GM15510 (cell line): Measurements from ENCODE around the gene ZNF320.
A peak's percentile ranks its signal among the peaks of the same experiment; 100 is the strongest.

Experiments
- POLR2A ChIP-seq: IDR thresholded peaks from 3 replicates; pipeline ENCODE4 v1.6.1; 2011; ENCODE audit warnings: borderline replicate concordance; ENCODE audit not compliant: insufficient read length; ENCODE audit errors: extremely low read depth

ZNF320 gene

DNA sequence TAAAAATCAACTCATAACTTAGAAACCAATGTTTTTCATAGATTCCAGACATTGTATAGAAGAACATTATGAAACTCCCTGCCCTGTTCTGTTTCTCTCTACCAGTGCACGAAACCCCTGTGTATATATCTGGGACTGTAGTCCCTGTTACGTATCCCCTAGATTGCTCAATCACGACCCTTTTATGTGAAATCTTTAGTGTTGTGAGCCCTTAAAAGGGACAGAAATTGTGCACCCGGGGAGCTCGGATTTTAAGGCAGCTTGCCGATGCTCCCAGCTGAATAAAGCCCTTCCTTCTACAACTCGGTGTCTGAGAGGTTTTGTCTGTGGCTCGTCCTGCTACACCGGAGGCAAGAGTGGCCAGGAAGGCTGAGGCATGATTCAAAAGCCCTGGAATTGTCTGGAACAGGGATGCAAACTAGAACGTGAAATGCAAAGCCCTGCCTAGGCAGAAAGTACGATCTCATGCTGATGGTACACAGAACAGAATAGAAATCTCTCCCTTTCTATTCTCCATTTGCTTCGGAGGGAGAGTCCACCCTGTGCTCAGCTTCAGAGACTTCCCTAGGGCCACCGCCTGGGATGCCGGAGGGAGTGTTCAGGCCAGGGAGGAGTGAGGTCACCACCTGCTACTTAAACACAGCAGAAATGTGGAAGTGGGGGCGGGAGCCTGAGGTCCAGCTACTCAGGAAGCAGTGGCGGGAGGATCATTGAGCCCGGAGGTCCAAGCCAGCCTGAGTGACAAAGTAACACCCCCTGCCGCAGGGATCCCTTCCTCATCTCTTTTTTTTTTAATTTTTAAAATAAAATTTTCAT, 26.6 kb upstream of the ZNF320 start:
- no peak for TF ChIP-seq POLR2A

DNA sequence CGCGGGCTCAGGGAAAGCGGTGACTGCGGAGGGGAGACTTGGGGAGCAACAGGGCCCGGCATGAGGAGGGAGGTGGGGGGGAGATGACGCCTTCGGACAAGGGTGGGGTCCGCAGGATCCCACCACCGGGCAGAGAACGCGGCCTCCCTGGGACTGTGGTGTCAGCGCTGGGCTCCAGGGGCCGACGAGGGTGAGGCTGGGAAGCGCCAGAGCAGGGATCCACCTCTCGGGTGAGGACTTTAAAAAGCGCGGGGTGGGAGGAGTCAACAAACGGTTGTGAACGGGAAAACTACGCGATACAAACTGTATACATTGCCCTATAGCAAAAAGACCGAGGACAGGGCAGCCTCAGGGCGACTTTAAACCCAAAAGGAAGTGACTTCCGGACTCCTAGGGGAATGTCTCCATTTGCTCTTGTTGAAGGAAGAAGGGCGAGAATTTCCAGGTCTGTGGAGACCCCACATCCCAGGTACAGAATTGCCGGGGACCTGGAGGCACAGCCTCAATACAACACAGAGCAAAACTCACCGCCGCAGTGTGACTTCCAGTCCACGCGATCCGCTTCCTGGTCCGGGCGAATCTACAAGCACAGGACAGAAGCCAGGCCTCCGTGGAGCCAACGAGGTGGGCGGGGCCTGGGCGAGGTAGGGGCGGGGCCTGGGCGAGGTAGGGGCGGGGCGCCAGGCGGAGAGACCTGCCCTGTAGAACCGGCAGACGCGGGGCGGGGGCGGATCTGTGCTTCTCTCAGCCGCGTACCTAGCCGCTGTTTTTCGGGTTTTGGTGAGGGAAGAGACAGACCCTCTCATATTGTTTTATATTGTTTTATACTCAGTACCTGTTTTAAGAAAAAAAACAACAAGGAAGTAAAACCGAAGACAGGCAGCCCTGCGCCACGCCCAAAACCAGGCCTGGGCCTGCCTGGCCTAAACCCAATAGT, 25.7 kb upstream of the ZNF320 start, which contains the start of gene ZNF888:
Gene ZNF888, minus strand, starts transcription at position 588 of the 937 bp plus-strand sequence. CDS start 5,555 bp downstream, outside the sequence.
- peak; percentile 70 for TF ChIP-seq POLR2A

DNA sequence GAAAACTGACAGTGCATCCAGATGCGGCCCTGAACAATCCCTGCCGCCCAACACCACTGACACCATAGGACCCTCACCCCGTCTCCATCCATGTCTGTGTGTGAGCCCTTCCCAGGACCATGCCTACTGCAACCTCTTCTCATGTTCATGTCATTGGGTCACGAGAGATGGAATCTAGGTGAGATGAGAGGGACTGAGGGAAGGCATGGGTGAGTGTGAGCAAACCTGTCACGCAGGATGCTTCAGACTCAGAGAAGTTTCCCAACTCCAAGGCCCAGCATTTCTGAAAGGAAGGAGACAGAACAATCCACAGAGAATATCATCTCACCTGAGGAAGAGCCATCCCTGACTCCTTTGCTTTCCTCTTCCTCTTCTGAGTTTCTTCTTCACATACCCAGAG, 20.1 kb upstream of the ZNF320 start:
- no peak for TF ChIP-seq POLR2A

DNA sequence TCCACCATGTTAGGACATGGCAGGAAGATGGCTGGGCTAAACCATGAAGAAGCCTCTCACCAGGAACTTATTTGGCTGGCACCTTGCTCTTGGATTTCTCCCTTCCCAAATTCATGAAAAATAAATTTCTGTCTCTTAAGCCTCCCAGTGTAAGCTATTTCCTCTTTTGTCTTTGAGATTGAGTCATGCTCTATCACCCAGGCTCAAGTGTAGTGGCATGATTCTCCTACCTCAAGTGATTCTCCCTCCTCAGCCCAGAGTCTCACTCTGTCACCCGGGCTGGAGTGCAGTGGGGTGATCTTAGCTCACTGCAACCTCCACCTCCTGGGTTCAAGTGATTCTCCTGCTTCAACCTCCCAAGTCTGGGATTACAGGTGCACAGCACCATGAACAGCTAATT, 13.2 kb upstream of the ZNF320 start:
- no peak for TF ChIP-seq POLR2A

DNA sequence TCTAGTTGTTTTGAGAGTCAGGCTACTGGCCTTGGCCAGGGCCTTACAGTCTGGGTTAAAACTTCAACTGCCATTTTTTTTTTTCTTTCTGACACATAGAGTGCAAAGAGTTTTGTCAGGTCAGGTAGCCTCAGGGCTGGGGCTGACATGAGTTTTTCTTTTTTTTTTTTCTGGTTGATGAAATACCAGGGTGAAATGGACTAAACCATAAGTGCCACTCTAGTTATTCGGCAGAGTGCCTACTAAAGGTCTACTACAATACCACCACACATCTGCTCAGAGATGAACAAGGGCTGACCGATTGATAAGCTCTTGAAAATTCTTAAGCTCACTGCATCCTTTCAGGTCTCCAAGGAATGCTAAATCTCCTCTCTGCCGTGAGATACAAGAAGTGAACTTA, 4.4 kb upstream of the ZNF320 start:
- no peak for TF ChIP-seq POLR2A

DNA sequence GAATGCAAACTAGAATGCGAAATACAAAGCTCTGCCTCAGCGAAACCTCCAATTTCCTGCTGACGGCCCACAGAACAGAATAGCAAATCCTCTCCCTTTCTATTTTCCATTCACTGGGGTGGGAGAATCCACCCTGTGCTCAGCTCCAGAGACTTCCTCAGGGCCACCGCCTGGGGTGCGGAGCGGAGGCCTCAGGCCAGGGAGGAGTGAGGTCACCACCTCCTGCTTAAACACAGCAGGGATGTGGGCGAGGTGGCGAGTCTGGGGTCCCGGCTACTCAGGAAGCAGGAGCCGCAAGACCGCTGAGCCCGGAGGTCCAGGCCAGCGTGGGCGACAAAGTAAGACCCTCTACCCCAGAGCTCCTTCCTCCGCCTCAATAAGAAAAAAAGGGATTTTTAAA, 666 bp upstream of the ZNF320 start:
- no peak for TF ChIP-seq POLR2A

DNA sequence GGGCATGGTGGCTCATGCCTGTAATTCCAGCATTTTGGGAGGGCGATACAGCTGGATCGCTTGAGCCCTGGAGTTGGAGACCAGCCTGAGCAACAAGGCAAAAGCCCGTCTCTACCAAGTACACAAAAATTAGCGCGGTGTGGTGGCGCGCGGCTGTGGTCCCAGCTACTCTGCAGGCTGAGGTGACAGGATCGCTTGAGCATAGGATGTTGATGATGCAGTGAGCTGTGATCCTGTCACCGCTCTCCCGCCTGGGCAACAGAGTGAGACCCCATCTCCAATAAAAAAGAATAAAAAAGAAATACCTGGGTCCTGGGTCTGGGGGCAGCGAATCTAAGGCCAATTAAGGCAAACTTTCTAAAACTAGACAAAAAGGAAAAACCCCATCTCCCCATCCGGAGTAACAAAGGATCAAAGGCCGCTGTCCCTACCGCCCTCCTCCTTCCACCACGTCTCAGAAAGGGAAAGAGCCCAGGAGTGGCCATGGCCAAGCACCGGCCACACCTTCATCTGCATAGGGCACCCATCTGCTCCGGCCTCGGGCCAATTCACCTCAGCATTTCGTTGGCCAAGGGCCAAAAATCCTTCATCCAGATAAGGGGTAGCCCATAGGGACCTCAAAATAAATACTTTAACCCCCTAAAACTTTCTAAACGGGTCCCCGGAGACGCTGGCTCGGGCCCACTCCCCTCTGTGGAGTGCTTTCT, 851 bp downstream of the ZNF320 start:
- no peak for TF ChIP-seq POLR2A

DNA sequence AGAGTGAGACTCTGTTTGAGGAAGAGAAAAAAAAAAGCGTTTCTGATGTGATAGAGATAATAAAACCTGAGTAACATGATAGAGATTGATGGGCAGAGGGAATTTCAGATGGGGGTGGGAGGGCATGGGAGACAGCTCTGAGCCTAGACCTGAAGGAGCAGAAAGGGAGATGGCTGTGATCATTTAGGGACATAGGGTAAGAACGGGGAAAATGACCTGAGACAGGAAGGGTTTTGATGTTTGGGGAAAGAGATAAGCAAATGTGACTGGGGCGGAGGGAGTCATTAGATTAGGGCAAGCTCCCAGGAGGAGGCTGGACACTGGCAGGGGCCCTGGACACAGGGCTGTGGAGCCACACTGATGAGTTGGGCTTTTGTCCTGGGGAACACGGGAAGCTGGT, 6.1 kb downstream of the ZNF320 start:
- no peak for TF ChIP-seq POLR2A

DNA sequence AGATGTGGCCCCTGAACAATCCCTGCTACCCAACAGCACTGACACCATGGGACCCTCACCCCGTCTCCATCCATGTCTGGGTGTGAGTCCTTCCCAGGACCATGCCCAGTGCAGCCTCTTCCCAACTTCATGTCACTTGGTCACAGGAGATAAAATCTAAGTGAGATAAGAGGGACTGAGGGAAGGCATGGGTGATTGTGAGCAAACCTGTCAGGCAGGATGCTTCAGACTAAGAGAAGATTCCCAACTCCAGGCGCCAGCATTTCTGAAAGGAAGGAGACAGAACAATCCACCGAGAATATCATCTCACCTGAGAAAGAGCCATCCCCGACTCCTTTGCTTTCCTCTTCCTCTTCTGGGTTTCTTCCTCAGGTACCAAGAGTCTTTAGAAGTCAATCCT, 7.5 kb downstream of the ZNF320 start:
- no peak for TF ChIP-seq POLR2A

DNA sequence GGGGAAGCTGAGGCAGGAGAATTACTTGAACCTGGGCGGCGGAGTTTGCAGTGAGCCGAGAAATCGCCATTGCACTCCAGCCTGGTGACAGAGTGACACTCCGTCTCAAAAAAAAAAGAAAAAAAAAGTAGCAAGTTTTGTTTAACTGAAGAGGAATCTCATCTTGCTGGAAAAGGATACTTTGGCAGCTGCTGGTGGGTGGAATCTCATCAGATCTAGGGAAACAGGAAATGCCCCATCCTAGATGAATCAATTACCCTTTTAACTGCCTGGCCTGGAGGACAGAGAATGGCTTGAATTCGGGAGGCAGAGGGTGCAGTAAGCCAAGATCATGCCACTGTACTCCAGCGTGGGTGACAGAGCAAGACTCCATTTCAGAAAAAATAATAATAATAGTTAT, 8.4 kb downstream of the ZNF320 start:
- no peak for TF ChIP-seq POLR2A

DNA sequence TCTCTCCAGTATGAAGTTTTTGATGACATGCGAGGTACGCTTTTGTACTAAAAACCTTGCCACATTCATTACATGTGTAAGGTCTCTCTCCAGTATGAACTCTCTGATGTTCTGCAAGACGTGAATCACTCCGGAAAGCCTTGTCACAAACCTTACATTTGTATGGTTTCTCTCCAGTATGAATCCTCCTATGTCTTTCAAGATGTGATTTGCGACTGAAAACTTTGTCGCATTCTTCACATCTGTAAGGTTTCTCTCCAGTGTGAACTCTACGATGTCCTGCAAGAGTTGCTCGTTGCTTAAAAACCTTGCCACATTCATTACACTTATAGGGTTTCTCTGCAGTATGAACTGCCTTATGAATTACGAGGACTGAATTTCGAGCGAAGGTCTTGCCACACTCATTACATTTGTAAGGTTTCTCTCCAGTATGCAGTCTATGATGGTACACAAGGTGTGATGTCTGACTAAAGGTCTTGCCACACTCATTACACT, 16.5 kb downstream of the ZNF320 start:
- no peak for TF ChIP-seq POLR2A

DNA sequence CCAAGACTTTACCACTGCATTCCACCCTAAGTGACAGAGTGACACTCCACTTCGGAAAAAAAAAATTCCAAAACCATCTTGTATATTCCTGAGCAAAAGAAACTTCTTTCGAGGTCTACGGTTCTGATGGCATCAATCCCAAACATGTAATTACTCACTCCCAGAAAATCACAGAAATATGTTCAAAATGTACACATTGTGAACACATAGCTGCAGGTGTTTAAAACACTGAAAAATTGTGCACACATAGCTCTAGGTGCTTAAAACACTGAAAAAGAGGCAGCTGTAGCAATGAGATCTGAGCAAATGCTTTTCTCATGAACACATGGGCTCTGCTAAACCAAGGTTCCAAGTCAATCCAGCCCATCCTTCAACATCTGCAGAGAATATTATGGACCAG, 26.0 kb downstream of the ZNF320 start:
- TF ChIP-seq POLR2A = no peak

DNA sequence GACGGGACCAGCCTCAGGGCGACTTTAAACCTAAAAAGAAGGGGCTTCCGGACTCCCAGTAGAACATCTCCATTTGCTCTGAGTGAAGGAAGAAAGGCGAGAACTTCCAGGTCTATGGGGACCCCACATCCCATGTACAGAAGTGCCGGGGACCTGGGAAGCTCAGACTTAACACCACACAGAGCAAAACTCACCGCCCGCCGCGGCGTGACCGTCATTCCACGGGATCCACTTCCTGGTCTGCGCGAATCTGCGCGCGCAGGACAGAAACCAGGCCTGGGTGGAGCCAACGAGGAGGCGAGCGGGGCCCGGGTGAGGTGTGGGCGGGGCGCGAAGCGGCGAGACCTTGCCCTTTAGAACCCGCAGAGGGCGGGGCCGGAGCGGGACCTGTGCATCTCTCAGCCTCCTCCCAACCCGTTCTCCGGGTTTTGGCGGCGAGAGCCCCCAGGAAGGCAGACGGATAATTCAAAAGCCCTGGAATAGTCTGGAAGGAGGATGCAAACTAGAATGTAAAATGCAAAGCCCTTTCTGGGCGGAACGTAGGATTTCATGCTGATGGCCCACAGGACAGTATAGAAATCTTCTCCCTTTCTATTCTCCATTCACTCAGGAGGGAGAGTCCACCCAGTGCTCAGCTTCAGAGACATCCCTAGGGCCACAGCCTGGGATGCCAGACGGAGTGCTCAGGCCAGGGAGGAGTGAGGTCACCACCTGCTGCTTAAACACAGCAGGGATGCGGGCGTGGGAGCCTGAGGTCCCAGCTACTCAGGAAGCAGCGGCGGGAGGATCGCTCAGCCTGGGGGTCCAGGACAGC, 39.9 kb downstream of the ZNF320 start, which contains the start of gene ZNF468:
Gene ZNF468, minus strand, starts transcription at position 242 of the 814 bp plus-strand sequence. CDS start 3,347 bp downstream, outside the sequence.
- peak; percentile 74 for TF ChIP-seq POLR2A
